Right lobe of liver (tissue), 6 donors: ENCODE results near the gene SRGN. TPM values are rescaled to one million over a fixed set of nuclear protein-coding genes. Genes with fewer than 3 reads are reported as not detected.

ENCODE experiments used
- ATAC-seq, 4 donors: fragments of 200-7000 bp; cut with Tn5 transposase; one replicate each; pipeline ENCODE4 v1.9.1; 2020; ENCODE audit warnings: mild to moderate bottlenecking in 4 of 4, moderate library complexity in 4 of 4
- DNase-seq, 3 donors: peaks; one replicate each; pipeline ENCODE4 v3.0.0-alpha.2; 2020
- H3K27ac ChIP-seq, 3 donors: fragments of 200-600 bp; one replicate each; pipeline ENCODE4 v1.8.0; 2022
- H3K27me3 ChIP-seq, 2 donors: fragments of 200-600 bp; one replicate each; pipeline ENCODE4 v1.8.0; 2022
- H3K36me3 ChIP-seq, 4 donors: fragments of 200-600 bp; sonication (generic) in 1 of 4; one replicate each; pipeline versions ENCODE4 v1.5.1 to v1.8.0; 2017 to 2022; ENCODE audit warnings: control low read depth in 1 of 4
- H3K4me1 ChIP-seq, 4 donors: fragments of 200-600 bp; sonication (generic) in 1 of 4; one replicate each; pipeline versions ENCODE4 v1.5.1 to v1.8.0; 2017 to 2022; ENCODE audit warnings: control low read depth in 1 of 4
- H3K4me3 ChIP-seq, 3 donors: fragments of 200-600 bp; one replicate each; pipeline ENCODE4 v1.8.0; 2022
- H3K9me3 ChIP-seq, 4 donors: fragments of 200-600 bp; sonication (generic) in 1 of 4; one replicate each; pipeline versions ENCODE4 v1.5.1 to v1.8.0; 2017 to 2022; ENCODE audit warnings: control low read depth in 1 of 4
- CTCF ChIP-seq, 4 donors: fragments of 200-600 bp in 3 of 4; fragments of 450-650 bp in 1 of 4; IDR thresholded peaks; one replicate each; pipeline versions ENCODE4 v1.5.1 to v1.8.0; 2016 to 2022; ENCODE audit warnings: antibody characterized with exemption in 4 of 4, mild to moderate bottlenecking in 2 of 4
- POLR2A ChIP-seq: fragments of 450-650 bp; IDR thresholded peaks from one replicate; pipeline ENCODE4 v1.6.1; 2017; ENCODE audit warnings: antibody characterized with exemption, mild to moderate bottlenecking
- WGBS: methylation state at CpG from one replicate; pipeline ENCODE4 v1.1.6; 2018; ENCODE audit warnings: low coverage, low lambda C conversion rate; ENCODE audit not compliant: insufficient coverage; ENCODE audit errors: missing lambda C conversion rate; 5-methylcytosine and 5-hydroxymethylcytosine counted together
- intact Hi-C, 2 donors: fragments of 100-400 bp; cut with DNase I; formaldehyde crosslinking; loops; one replicate each; pipeline versions ENCODE4 v1.11.2 to v1.14.1; 2022
- total RNA-seq, 6 experiments: library from RNA; depleted of rRNA in 2 of 6; stranded (reverse); fragments of >200 nt in 2 of 6; fragmentation: NEBNext Ultra II Directional in 3 of 6; extraction: Animal tissue kit (Norgen Biotek cat#: 25700) in 3 of 6; gene quantifications; one replicate each; pipeline versions ENCODE4 v1.1.0 to v1.2.4, GENCODE V29; 2016 to 2023
- donor health status: DM: no; HTN: yes; CAD: no.
- donor health status: DM: no; HTN: no; CAD: no.
- donor health status: DM: no; HTN: no; CAD: no.
- donor health status: DM: no; HTN: yes; CAD: no.
- donor health status: DM: no; HTN: yes; CAD: no.

SRGN gene
- total RNA-seq, 6 experiments from 2014 or later: 20.0 to 95.1 (median 31.9) TPM

- H3K27ac ChIP-seq: no peak overlapping the region
- no peaks in the 10 kb centered on the region for H3K27me3 ChIP-seq
- H3K4me1 ChIP-seq: no peaks in the 10 kb centered on the region
- no peak for DNase-seq
- ATAC-seq: no peak
- WGBS: 36% methylated on average over 1 of the region's 1 CpG
- TF ChIP-seq CTCF (IDR thresholded peaks at IDR 0.05) (no peak), POLR2A (no peak)
- no peaks in the 10 kb centered on the region for H3K36me3 ChIP-seq
- intact Hi-C loops: no loop called here
- H3K9me3 ChIP-seq: no peaks in the 10 kb centered on the region
- no peak overlapping the region for H3K4me3 ChIP-seq
These were observed 32.0 kb downstream of the SRGN start for GRCh38 chr10:69119896-69120295.

- intact Hi-C loops: no loop called here
- TF ChIP-seq CTCF (IDR thresholded peaks at IDR 0.05) (peak in 1 of 4 donors; percentile 19), POLR2A (no peak)
- peak in 1 of 3 donors; percentile 70 for DNase-seq
These were observed 35.4 kb downstream of the SRGN start for GRCh38 chr10:69123306-69123746.

GRCh38 chr10:69123747-69124562 lies 36.1 kb downstream of the SRGN start, which contains the start of gene VPS26A:
Gene VPS26A, plus strand, starts transcription at chr10:69124178. Its CDS starts 100 bp downstream, at chr10:69124278.
- ATAC-seq: peak; percentile 97 to 99 (median 98)
- H3K36me3 ChIP-seq: no peaks in the 10 kb centered on the region
- H3K9me3 ChIP-seq: no peaks in the 10 kb centered on the region
- H3K27me3 ChIP-seq: no peaks in the 10 kb centered on the region
- intact Hi-C loops: no loop called here
- peak; percentile 100 for DNase-seq
- TF ChIP-seq CTCF (IDR thresholded peaks at IDR 0.05) (peak in 2 of 4 donors; percentile 17 to 26), POLR2A (peak; percentile 88)
- peak within 1 kb of the TSS; percentile 69 to 99 (median 97) for H3K4me3 ChIP-seq
- peak within 1 kb of the TSS; percentile 90 to 96 (median 92) for H3K27ac ChIP-seq
- H3K4me1 ChIP-seq: peaks cover 0 to 13% (median 4%) of the 10 kb centered on the region in 4 donors
- WGBS: 0% methylated on average over 24 of the region's 82 CpGs

More at GRCh38 chr10:69123306-69123746, 35.4 kb downstream of the SRGN start:
- peaks cover 0 to 13% (median 4%) of the 10 kb centered on the region in 4 donors for H3K4me1 ChIP-seq
- H3K27ac ChIP-seq: peak overlapping the region; percentile 90 to 96 (median 91)
- H3K27me3 ChIP-seq: no peaks in the 10 kb centered on the region
- ATAC-seq: peak; percentile 21 to 42 (median 36)
- WGBS: under 1% methylated on average over 16 of the region's 16 CpGs
- H3K4me3 ChIP-seq: peak overlapping the region; percentile 69 to 99 (median 97)
- H3K9me3 ChIP-seq: no peaks in the 10 kb centered on the region
- no peaks in the 10 kb centered on the region for H3K36me3 ChIP-seq

GRCh38 chr10:69124563-69125268 lies 36.8 kb downstream of the SRGN start:
- no peaks in the 10 kb centered on the region for H3K27me3 ChIP-seq
- peak; percentile 30 to 38 (median 32) for ATAC-seq
- H3K36me3 ChIP-seq: no peaks in the 10 kb centered on the region
- peaks cover 0 to 13% (median 4%) of the 10 kb centered on the region in 4 donors for H3K4me1 ChIP-seq
- no peaks in the 10 kb centered on the region for H3K9me3 ChIP-seq
- no peak for TF ChIP-seq CTCF (IDR thresholded peaks at IDR 0.05)
- TF ChIP-seq POLR2A: no peak
- peak overlapping the region; percentile 87 to 96 (median 92) for H3K27ac ChIP-seq
- intact Hi-C loops: no loop called here
- peak overlapping the region; percentile 69 to 99 (median 97) for H3K4me3 ChIP-seq
- WGBS: 0% methylated on average over 20 of the region's 26 CpGs
- peak; percentile 52 to 64 (median 60) for DNase-seq
